ENCODE data around the gene ABHD8.

Gene ABHD8

GRCh38 chr19:17321655-17322489, 18.6 kb upstream of the ABHD8 start:
- no peak for DNase-seq (ENCODE audit: low read depth in 3 of 3)

- DNase-seq (ENCODE audit: low read depth in 3 of 3), result no peak
Observed at GRCh38 chr19:17320435-17320834, 17.2 kb upstream of the ABHD8 start.

GRCh38 chr19:17319473-17320238, 16.4 kb upstream of the ABHD8 start:
- no peak for DNase-seq (ENCODE audit: low read depth in 3 of 3)

GRCh38 chr19:17318966-17319365, 15.7 kb upstream of the ABHD8 start:
- no peak for DNase-seq (ENCODE audit: low read depth in 3 of 3)

GRCh38 chr19:17314007-17314593, 10.9 kb upstream of the ABHD8 start:
- DNase-seq (ENCODE audit: low read depth in 3 of 3), result no peak

GRCh38 chr19:17312189-17313113, 9.2 kb upstream of the ABHD8 start:
- DNase-seq (ENCODE audit: low read depth in 3 of 3), result no peak

- no peak for DNase-seq (ENCODE audit: low read depth in 3 of 3)
Observed at GRCh38 chr19:17311455-17312188, 8.4 kb upstream of the ABHD8 start.

GRCh38 chr19:17309965-17310461, 6.8 kb upstream of the ABHD8 start:
- no peak for DNase-seq (ENCODE audit: low read depth in 3 of 3)

- peak; percentile 89 to 98 (median 97) for DNase-seq (ENCODE audit: low read depth in 3 of 3)
Observed at GRCh38 chr19:17309198-17309964, 6.2 kb upstream of the ABHD8 start, which contains the start of gene DDA1. TSS of gene DDA1 (plus strand) at chr19:17309563. CDS start at chr19:17309655, 92 bp downstream.

- no peak for DNase-seq (ENCODE audit: low read depth in 3 of 3)
Observed at GRCh38 chr19:17307876-17308377, 4.7 kb upstream of the ABHD8 start.

- no peak for DNase-seq (ENCODE audit: low read depth in 3 of 3)
Observed at GRCh38 chr19:17306285-17306714, 3.1 kb upstream of the ABHD8 start.

GRCh38 chr19:17305517-17306284, 2.5 kb upstream of the ABHD8 start, which contains the start of gene MRPL34:
TSS of gene MRPL34 (plus strand) at chr19:17305872. CDS start at chr19:17305893, 21 bp downstream.
- DNase-seq (ENCODE audit: low read depth in 3 of 3), result peak; percentile 71 to 86 (median 84)

GRCh38 chr19:17305216-17305516, 1.9 kb upstream of the ABHD8 start:
- DNase-seq (ENCODE audit: low read depth in 3 of 3), result no peak

- DNase-seq (ENCODE audit: low read depth in 3 of 3), result no peak
Observed at GRCh38 chr19:17304386-17305215, 1.4 kb upstream of the ABHD8 start.

GRCh38 chr19:17303940-17304267, 679 bp upstream of the ABHD8 start:
- DNase-seq (ENCODE audit: low read depth in 3 of 3), result no peak

- DNase-seq (ENCODE audit: low read depth in 3 of 3), result no peak
Observed at GRCh38 chr19:17302391-17303166, 646 bp downstream of the ABHD8 start.

GRCh38 chr19:17300992-17301619, 2.1 kb downstream of the ABHD8 start:
- no peak for DNase-seq (ENCODE audit: low read depth in 3 of 3)

All from stimulated activated CD4-positive, alpha-beta T cell treated with anti-CD3 and anti-CD28 coated beads, TNF-alpha, amount 100 ng/mL, for 4 hours (primary cell).